Fibroblast of villous mesenchyme (primary cell): ENCODE data around the gene RASA3. TPM values are rescaled to one million over a fixed set of nuclear protein-coding genes. Genes with fewer than 3 reads are reported as not detected.

ENCODE experiments used
- DNase-seq: peaks from one replicate; pipeline ENCODE4 v3.0.0-alpha.2; 2010; ENCODE audit warnings: low read depth
- H3K4me3 ChIP-seq: 2 replicates; pipeline ENCODE4 v1.5.1; 2011; ENCODE audit warnings: low read depth, mild to moderate bottlenecking, low read length
- total RNA-seq: library from RNA; depleted of rRNA; stranded (reverse); fragments of >200 nt; gene quantifications from 2 replicates; pipeline ENCODE4 v1.2.3, GENCODE V29; 2012
- TF ChIP-seq, protein P1 (sequence below): IDR thresholded peaks from 2 replicates; pipeline ENCODE4 v1.5.1; 2012; ENCODE audit warnings: low read depth, mild to moderate bottlenecking, low read length; ENCODE audit not compliant: insufficient read depth

RASA3 gene
- total RNA-seq, 1 donor, result 34.1 TPM

DNA sequence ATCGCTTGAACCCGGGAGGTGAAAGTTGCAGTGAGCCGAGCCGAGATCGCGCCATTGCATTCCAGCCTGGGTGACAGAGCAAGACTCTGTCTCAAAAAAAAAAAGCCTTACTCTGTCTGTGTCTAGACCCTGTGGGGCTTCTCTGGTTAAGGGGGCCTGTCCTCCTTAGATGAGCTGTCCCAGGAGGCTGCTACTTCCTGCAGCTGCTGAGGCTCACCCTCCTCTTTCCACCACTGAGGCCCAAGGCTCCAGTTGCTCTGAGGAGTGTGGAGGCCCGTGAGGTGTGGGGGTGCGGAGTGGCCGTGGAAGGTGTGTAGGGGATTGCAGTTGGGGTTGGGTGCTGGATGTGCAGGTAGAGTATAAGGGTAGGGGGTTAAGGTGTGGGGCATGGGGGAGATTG, 22.1 kb upstream of the RASA3 start:
- DNase-seq, result no peak
- TF ChIP-seq, protein P1, sequence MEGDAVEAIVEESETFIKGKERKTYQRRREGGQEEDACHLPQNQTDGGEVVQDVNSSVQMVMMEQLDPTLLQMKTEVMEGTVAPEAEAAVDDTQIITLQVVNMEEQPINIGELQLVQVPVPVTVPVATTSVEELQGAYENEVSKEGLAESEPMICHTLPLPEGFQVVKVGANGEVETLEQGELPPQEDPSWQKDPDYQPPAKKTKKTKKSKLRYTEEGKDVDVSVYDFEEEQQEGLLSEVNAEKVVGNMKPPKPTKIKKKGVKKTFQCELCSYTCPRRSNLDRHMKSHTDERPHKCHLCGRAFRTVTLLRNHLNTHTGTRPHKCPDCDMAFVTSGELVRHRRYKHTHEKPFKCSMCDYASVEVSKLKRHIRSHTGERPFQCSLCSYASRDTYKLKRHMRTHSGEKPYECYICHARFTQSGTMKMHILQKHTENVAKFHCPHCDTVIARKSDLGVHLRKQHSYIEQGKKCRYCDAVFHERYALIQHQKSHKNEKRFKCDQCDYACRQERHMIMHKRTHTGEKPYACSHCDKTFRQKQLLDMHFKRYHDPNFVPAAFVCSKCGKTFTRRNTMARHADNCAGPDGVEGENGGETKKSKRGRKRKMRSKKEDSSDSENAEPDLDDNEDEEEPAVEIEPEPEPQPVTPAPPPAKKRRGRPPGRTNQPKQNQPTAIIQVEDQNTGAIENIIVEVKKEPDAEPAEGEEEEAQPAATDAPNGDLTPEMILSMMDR, result no peak
- H3K4me3 ChIP-seq, result no peak overlapping the region

DNA sequence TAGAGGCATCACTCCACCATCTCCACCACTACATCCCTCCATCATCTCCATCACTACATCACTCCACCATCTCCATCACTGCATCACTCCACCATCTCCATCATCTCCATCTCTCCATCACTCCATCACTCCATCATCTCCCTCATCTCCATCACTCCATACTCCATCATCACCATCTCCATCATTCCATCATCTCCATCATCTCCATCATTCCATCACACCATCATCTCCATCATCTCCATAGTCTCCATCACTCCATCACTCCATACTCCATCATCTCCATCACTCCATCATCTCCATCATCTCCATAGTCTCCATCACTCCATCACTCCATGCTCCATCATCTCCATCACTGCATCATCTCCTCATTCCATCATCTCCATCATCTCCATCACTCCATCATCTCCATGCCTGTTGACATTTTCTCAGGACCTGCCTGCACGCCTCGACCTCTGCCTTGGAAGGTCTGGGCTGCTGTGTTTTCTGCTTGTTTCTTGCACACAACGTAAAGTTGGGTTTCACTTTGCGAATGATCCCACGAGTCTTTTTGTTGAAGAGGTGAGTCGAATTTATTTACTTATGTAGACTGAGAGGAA, 21.2 kb upstream of the RASA3 start:
- no peak overlapping the region for H3K4me3 ChIP-seq
- DNase-seq, result no peak
- TF ChIP-seq, protein P1, result no peak

DNA sequence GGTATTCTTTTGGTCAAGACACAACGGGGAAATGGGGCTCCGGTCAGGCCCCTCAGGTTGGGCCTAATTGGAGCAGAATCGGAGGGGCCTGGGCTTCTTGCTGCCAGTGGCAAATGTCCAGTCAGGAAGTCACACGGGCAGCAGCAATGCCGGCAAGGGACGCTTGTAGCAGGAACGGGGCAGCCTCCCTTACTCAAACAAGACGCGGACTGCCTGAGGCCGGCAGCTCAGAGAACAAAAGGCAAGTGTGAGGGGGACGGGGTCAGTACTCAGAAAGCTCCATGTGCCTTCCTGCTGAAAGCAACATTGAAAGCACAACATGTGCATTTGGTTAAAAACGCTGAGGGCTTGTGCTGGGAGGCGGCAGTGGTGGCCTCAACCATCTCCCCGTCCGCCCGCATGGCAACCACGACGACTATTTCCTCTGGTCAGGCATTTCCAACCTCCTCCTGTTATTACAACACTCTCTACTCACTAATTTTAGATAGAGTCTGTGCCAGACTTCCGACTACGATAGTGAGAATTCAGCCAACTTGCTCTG, 20.5 kb upstream of the RASA3 start:
- no peak overlapping the region for H3K4me3 ChIP-seq
- TF ChIP-seq, protein P1, result no peak
- no peak for DNase-seq

DNA sequence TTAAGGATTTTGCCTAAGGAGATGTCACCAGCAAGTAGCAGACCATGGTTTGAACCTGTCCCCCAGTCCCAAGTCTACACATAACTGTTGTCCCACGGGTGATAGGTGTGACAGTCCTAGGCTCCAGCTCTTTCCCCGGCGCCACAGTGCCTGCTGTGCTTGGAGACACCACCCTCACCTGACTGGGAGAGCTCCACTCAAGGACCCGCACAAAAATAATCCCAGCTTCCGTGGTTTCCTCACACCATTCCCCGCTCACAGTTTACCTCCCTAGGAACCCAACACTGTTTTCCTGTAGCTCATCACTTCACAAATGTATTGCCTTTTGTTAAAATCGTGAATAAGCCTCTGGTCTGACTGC, 19.8 kb upstream of the RASA3 start:
- no peak for DNase-seq
- no peak overlapping the region for H3K4me3 ChIP-seq
- TF ChIP-seq, protein P1, result no peak

DNA sequence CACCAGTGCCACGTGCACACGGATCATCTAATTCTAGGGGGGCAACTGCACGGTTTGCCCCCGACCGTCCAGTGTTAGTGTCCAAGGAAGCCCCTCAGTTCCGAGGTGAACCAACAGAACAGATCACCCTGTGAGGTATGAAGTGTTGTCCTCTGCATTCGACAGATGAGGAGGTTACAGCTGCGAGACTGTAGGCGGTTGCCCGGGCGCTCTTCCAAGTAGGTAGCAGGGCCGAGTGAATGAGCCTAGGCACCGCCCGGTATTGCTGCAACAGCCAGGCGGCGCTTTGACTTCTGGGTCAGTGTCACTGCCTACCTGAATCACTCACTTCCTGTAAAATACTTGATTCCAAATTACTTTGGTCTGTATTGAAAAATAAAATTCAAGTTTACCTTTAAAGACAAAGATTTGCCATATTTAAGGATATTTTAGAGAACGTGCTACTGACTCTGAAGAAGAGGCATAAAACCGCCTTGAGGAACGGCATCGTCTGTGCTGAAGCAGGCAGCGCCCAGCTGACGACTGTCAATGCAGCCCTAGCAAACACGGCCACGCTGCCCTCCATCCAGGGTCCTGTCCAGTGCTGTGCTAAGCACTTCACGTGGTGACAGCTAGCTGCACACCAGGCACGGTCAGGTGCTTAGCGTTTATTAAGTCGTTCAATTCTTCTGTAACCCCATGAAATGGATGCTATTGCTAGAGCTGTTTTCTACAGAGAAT, 19.3 kb upstream of the RASA3 start:
- no peak overlapping the region for H3K4me3 ChIP-seq
- DNase-seq, result no peak
- TF ChIP-seq, protein P1, result no peak

DNA sequence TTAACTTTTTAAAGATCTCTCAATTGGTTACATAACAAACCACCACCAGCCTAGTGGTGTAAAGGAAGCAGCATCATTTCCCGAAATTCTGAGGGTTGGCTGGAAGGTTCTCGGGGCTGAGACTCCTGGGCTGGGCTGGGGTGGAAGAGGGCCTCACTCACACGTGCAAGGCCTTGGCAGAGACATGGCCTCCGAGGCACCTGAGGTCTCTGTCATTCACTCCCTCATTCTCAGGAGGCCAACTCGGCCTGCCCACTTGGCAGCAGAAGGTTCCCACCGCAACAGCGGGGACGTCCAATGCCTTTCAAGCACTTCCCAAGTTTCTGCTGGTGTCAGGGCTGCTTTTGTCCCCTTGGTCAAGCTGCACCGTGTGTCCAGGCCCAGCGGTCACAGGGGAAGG, 18.6 kb upstream of the RASA3 start:
- TF ChIP-seq, protein P1, result no peak
- no peak for DNase-seq
- no peak overlapping the region for H3K4me3 ChIP-seq
